ENCODE data around the gene PHACTR1. TPM values are rescaled to one million over a fixed set of nuclear protein-coding genes. Genes with fewer than 3 reads are reported as not detected.

Gene PHACTR1
- total RNA-seq, 1 donor from 2014 or later: 72.8 TPM

GRCh38 chr6:13220266-13220665 is 503.7 kb downstream of the PHACTR1 start:
- Histone ChIP-seq H3K9me3 (no peaks in the 10 kb centered on the region), H3K27ac (no peak overlapping the region), H3K36me3 (no peaks in the 10 kb centered on the region), H3K27me3 (no peaks in the 10 kb centered on the region), H3K4me1 (no peaks in the 10 kb centered on the region), H3K4me3 (no peak overlapping the region)
- TF ChIP-seq, protein P1, sequence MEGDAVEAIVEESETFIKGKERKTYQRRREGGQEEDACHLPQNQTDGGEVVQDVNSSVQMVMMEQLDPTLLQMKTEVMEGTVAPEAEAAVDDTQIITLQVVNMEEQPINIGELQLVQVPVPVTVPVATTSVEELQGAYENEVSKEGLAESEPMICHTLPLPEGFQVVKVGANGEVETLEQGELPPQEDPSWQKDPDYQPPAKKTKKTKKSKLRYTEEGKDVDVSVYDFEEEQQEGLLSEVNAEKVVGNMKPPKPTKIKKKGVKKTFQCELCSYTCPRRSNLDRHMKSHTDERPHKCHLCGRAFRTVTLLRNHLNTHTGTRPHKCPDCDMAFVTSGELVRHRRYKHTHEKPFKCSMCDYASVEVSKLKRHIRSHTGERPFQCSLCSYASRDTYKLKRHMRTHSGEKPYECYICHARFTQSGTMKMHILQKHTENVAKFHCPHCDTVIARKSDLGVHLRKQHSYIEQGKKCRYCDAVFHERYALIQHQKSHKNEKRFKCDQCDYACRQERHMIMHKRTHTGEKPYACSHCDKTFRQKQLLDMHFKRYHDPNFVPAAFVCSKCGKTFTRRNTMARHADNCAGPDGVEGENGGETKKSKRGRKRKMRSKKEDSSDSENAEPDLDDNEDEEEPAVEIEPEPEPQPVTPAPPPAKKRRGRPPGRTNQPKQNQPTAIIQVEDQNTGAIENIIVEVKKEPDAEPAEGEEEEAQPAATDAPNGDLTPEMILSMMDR (IDR thresholded peaks at IDR 0.05): no peak
- intact Hi-C loops (cut with DNase I): no loop called here
- no peak for ATAC-seq
- DNase-seq: no peak

- Histone ChIP-seq H3K4me1 (no peaks in the 10 kb centered on the region), H3K9me3 (no peaks in the 10 kb centered on the region), H3K27me3 (no peaks in the 10 kb centered on the region), H3K27ac (no peak overlapping the region), H3K36me3 (no peaks in the 10 kb centered on the region), H3K4me3 (no peak overlapping the region)
- DNase-seq: no peak
- intact Hi-C loops (cut with DNase I): no loop called here
- TF ChIP-seq, protein P1 (IDR thresholded peaks at IDR 0.05): no peak
- no peak for ATAC-seq
These were observed 505.5 kb downstream of the PHACTR1 start for GRCh38 chr6:13222048-13222447.

GRCh38 chr6:13226071-13226470 is 509.5 kb downstream of the PHACTR1 start:
- no peaks in the 10 kb centered on the region for H3K4me1 ChIP-seq
- H3K4me3 ChIP-seq: no peak overlapping the region
- ATAC-seq: no peak
- H3K27me3 ChIP-seq: no peaks in the 10 kb centered on the region
- H3K27ac ChIP-seq: no peak overlapping the region
- TF ChIP-seq, protein P1 (IDR thresholded peaks at IDR 0.05): no peak
- H3K9me3 ChIP-seq: no peaks in the 10 kb centered on the region
- DNase-seq: no peak
- intact Hi-C loops (cut with DNase I): no loop called here
- H3K36me3 ChIP-seq: no peaks in the 10 kb centered on the region

DNA sequence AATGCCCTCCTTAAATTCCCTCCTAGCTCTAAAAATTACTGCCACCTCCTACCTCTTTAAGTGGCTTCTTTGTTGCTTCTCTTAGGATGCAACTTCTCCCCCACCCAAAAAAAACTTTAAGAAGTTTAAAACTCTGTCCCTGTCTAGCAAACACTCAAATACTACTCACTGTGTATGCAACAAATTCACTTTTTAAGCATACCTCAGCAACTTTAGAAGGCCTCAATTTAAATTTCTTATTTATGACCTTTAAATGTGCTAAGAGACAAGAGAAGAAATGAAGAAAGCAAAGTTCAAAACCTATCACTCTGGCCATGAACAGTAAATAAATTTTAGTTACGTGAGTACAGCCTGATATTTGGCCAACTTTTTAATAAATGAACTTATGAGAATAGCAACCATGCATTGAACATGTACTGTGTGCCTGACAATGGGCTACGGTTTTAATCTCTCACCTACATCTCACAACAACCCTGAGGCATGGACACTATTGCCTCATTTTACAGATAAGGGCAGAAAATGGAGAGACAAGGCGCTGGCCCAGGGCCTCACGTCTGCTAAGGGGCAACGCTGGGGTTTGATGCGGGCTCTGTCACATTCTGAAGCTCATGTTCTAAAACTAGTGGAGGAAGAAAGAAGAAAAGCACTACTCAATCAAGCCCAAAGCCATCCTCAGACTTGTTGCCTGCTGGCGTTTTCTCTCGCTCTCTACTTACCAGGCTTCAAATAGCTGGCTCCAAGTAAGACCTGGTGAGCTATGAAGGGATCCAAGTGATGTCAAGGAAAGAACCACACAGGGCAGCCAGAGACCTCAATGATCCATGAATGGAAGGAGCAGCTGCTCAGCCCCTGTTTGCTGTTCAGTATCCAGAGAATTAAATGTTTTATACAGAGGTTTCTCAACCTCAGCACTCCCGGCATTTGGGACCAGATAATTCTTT is 512.0 kb downstream of the PHACTR1 start:
- TF ChIP-seq, protein P1 (IDR thresholded peaks at IDR 0.05): no peak
- no peak overlapping the region for H3K27ac ChIP-seq
- H3K4me1 ChIP-seq: no peaks in the 10 kb centered on the region
- ATAC-seq (no peak), DNase-seq (no peak)
- H3K27me3 ChIP-seq: no peaks in the 10 kb centered on the region
- intact Hi-C loops (cut with DNase I): no loop called here
- H3K4me3 ChIP-seq: no peak overlapping the region
- peaks cover 8% of the 10 kb centered on the region for H3K36me3 ChIP-seq
- H3K9me3 ChIP-seq: no peaks in the 10 kb centered on the region

DNA sequence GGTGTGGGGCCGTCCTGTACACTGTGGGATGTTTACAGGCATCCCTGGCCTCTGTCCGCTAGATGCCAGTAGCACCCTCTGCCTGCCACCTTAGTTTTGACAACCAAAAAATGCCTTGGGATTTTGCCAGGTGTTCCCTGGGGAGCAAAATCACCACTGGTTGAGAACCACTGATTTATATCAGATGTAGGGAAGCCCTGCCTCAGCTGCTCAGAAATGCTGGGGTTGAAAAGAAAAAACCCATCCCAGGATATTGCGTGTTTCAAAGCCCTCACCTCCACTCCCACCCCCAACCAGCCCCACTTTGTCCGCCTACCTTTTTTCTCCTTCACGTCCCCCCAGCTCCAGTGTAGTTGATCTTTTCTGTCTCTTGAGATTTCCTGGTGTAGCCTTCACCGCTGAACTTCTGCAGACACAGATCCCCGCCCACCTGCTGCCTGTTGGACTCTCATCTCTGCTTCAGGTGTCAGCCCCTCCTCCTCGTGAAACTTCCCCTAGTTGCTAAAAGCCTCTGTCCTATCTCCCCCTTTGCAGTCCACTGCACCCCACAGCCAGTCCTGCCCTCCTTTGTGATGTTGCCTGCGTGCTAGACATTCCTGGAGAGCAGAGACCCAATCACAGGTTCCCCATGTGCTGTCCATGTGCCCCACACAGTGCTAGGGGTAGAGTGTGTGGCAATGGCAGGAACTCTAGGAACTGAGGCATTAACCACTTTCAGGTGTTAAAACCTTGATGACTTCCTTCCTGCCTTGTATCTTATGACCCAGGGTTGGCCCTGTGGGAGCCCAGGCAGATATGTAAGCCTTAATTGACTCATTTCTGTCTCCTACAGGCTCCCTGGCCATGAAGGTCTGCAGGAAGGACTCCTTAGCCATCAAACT is 512.9 kb downstream of the PHACTR1 start:
- no peak overlapping the region for H3K27ac ChIP-seq
- H3K36me3 ChIP-seq: peaks cover 15% of the 10 kb centered on the region
- H3K4me1 ChIP-seq: no peaks in the 10 kb centered on the region
- no peaks in the 10 kb centered on the region for H3K9me3 ChIP-seq
- H3K27me3 ChIP-seq: no peaks in the 10 kb centered on the region
- DNase-seq: no peak
- intact Hi-C loops (cut with DNase I): no loop called here
- no peak for ATAC-seq
- no peak overlapping the region for H3K4me3 ChIP-seq
- TF ChIP-seq, protein P1 (IDR thresholded peaks at IDR 0.05): no peak

Data from upper lobe of right lung (tissue), 1 donor.